CD4-positive, alpha-beta T cell treated with Interleukin-4 for 1 hour (primary cell): ENCODE results near the gene METTL1.

Experiments
- DNase-seq, 2 donors: peaks; one replicate each; pipeline ENCODE4 v3.0.0-alpha.2; 2020 to 2022

Gene METTL1

DNA sequence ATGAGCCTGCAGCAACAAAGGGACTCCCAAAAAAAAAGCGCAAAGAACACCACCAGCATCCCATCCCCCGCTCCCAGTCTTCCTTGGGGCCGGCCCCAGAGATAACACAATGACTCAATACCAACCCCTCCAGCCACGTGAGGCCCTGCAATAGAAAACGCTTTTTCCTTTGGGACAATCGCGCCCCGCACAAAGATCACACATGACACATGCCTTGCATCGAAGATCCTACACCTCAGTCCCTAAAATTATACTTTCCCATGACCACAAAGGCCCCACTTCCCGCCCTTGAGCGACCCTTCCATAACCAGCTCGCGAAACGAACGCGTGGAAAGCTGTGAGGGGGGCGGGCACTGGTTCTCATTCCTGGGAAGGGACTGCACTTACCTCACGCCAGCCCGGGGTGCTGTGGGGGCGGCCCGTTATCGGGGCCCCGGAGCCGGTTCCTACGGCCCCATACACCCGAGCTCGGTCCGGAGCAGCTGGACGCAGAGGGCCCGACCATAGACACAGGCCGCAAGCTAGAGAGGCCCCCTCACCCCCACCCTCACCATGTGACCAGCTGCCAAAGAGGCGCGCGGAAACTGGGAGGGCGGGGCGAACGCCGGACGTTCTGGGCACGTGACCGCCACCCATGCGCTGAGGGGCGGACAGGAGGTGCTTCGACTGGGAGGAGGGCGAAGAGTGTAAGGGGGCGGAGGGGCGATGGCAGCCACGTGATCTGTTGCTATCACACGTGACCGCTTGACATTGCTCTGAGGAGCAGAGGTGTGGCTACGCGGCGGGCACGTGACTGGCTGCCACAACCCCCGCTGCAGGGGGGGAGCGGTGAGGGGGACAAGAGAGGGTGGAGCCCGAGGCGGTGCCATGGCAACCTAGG lies 19.9 kb downstream of the METTL1 start, which contains the start of gene CDK4:
Gene CDK4, minus strand, starts transcription at position 523 of the 880 bp plus-strand sequence. CDS start 593 bp downstream, outside the sequence.
- DNase-seq, result peak; percentile 100

DNA sequence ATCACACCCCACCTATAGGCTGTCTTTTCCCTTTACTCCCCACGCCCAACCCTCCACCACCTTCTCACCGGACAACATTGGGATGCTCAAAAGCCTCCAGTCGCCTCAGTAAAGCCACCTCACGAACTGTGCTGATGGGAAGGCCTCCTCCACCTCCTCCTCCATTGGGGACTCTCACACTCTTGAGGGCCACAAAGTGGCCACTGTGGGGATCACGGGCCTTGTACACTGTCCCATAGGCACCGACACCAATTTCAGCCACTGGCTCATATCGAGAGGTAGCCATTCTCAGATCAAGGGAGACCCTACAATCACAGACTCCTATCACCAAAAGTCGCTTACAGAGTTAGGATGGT lies 20.5 kb downstream of the METTL1 start:
- DNase-seq, result no peak

DNA sequence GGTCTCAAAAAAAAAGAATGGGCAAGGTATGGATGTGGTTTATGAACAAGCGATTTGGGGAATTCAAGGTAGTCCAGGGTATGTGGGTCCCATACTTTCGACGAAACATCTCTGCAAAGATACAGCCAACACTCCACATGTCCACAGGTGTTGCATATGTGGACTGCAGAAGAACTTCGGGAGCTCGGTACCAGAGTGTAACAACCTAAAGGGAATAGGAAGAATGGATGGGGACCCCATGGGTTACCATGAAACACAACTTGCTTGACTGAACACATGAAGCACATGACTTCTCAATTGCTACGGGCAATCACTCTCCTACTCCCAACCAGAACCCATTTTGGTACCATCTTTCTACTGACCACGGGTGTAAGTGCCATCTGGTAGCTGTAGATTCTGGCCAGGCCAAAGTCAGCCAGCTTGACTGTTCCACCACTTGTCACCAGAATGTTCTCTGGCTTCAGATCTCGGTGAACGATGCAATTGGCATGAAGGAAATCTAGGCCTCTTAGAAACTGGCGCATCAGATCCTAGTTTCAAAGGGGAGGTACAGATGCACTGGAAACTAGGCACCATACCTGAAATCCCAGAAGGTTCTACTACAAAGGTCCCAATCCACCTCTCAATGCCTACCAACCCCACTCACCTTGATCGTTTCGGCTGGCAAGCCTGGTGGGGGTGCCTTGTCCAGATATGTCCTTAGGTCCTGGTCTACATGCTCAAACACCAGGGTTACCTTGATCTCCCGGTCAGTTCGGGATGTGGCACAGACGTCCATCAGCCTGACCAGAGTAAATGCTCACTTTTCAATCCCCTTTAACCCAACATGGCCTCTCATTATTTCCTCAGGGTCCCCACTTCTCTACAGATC lies 21.1 kb downstream of the METTL1 start:
- DNase-seq, result no peak

DNA sequence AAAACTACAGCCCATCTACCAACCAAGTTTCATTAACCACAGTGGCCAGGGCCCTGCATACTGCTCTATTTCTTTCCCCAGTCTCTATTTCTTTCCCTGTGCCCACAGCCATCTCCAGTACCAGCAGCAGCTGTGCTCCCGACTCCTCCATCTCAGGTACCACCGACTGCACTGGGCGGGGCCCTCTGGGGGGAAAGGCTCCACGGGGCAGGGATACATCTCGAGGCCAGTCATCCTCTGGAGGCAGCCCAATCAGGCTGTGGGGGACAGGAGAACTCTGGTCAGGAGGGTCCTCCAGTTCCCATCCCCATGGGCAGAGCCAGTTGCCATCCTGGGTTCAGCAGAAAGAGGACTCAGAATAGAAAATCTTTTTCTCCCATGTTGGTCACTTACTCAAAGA lies 22.8 kb downstream of the METTL1 start:
- DNase-seq, result no peak

DNA sequence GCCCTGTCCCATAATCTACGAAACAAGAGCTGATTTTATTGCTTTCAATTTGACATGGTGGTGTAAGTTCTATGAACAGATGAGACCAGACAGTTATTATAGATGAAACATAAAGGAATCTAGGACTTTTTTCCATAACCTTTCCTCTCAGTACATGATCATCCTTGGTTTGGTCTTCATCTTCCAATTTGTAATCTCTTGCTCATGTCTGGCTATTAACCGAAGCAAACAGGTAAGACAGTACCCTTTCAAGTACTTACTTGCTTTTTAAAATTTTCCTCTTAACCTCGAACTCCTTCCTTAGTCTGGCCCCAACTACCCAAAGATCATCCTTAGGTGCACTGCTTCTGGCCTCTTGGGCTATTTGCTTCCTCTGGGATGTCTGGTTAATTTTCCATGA lies 25.9 kb downstream of the METTL1 start:
- no peak for DNase-seq

GRCh38 chr12:57745485-57745881 lies 26.4 kb downstream of the METTL1 start:
- DNase-seq, result no peak

DNA sequence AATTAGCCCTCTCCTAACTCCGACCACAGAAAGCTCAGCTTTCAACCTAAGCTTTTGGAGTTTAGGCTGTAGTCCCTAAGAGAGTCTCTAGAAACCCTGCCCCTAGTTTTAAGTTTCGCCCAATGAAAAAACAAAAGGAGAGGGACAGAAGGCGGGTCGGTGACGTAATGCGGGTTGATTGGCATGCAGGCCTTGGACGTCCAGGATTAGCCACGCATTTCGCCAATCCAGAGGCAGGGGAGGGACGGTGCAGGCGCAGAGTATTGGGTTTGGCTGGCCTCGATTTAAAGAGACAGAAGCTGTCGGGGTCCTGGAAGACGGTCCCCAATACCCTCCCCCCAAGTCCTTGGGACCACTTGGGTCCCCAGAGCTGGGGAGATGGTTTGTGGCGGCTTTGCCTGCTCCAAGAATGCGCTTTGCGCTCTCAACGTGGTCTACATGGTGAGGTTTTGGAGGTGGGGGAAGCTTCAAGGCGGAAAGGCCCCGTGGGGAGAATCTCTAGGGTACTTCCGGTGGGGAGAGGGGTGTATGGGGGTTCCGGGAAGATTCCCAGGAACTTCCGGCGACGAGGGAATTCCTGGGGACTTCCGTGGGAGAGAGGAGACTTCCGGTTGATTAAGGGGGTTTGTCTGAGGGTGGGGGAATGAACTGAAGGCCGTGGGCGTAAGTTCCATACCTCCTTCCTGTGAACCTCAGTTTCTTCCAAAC lies 27.0 kb downstream of the METTL1 start, which contains the start of gene TSPAN31:
Gene TSPAN31, plus strand, starts transcription at position 263 of the 708 bp plus-strand sequence. Its CDS starts 116 bp downstream, at position 379.
- peak; percentile 97 for DNase-seq

- DNase-seq, result peak; percentile 88
Measured at GRCh38 chr12:57744194-57744776, 27.6 kb downstream of the METTL1 start.

GRCh38 chr12:57743769-57744168 lies 28.1 kb downstream of the METTL1 start:
- no peak for DNase-seq

- DNase-seq, result peak; percentile 87 to 89
Measured at GRCh38 chr12:57741844-57742738, 29.8 kb downstream of the METTL1 start.

DNA sequence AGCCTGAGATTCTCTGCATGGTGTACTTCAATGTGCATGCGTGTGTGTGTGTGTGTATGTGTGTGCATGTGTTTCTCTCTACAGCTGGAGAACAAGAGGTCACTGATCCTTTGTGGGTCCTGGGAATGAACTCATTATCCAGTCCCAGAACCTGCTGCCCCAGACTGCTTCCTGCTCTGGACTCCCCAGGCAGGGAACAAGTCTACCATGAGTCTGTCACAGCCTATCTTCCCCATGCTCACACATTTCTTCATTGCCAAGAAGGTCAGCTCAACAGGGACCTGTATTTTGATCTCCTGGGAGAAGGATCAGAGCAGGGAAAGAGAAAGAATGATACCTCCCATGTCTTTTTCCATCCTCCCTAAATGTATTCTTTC lies 30.5 kb downstream of the METTL1 start:
- DNase-seq, result no peak

DNA sequence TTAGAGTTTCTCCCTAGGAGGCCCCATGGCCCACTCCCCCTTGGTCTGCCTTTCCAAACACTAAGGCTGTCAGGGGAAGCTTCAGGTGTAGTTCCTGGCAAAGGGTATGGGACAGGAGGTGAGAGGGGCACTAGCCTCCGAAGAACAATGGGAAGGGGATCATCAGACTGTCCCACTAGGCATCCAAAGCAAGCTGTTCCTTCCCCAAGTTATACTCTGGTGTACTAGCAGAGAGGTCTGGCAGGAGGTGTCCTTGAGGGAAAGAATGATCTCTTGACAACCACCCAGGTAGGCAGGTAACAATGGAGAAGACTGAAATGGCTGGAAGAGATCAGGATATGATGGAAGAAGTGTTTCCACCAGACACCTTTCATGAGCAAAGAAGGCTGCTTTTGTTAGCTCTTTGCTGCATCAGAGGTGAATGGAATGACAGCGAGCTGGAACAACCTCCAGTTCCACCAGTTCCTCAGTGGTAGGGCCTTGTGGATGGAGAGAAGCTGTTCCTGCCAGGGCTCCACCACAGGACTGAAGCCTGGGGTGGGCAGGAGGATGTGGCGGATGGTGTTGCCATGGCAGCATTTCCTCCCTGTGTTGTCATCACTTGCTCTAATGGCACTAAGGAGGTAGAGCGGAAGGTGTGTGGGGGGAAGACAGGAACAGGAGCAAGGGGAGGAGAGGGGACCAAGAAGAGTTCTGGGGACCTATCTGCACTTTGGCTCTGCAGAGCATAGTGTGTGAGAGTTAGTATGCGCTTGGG lies 31.1 kb downstream of the METTL1 start:
- peak; percentile 87 to 89 for DNase-seq

DNA sequence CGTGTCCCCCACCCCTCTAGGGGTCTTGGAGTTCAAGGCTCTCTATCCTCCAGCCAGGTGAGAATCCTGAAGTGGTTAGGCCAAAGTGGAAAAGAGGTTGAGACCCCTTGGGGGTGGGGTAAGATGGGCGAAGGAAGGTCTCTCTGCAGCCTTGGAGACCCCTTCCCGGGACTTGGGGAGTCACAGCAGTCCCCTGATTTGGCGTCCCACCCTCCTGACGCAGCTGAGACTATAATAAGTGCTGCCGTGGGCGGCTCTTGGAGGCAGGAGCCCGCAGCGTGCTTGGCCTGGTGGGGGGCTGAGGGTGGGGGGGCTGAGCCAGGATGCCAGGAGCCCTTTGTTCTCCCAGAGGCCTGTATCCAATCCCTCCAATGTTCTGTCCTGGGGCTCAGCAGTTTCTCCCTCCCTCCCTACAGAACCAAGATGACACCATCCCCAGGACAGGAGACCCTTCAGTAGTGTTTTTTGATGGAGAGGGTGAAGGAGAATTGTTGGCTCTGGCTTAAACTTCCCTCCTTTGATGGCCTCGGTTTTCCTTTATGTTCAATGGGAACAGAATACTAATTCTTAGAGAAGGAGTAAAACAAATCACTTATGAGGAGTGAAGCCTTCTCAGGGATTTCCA lies 31.9 kb downstream of the METTL1 start:
- DNase-seq, result no peak

DNA sequence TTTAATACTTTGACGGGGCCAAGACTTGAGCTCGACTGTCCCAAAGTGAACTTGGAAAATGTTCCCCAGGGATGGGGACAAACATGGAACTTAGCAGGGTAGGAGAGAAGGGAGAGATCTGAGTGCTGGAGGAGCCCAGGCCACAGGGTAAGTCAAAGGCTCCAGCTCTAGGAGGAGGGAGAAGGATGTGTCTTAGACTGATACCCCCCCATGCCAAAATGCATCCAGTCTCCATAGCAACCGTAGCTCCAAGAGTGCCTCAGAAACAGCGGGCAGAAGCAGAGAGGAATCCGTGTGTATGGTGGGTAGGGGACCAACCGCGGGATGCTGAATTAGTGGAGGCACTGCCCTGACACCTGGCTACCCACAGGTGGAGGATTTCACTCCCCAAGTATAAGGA lies 32.5 kb downstream of the METTL1 start:
- DNase-seq, result no peak

DNA sequence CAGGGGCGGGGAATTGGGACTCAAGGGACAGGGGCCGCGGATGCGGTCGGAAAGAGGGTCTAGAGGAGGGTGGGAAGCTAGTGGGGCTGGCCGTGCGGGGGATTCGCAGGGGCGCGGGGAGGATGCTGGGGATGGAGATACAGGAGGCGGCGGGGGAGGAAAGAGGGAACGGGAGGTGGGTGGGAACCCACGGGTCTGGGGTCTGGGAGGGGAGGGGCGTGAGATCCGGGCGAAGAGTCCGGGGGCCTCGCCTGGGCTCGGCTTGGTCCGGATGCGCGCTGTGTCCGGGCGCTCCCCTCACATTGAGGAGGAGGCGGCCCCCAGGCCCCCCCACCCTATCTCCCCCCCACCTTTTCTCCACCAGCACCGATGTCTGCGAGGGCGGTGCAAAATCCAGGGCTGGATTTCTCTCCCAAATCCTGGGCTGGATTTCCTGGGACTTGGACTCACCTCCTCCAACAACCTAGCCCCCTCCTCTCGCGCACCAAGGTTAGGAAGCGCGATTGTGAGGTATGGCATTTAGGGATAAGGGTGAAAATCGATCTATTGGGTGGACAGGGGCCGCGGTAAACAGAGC lies 33.2 kb downstream of the METTL1 start, which contains the start of gene AGAP2:
Gene AGAP2, minus strand, starts transcription at position 82 of the 577 bp plus-strand sequence. CDS start 496 bp downstream, outside the sequence.
- no peak for DNase-seq

DNA sequence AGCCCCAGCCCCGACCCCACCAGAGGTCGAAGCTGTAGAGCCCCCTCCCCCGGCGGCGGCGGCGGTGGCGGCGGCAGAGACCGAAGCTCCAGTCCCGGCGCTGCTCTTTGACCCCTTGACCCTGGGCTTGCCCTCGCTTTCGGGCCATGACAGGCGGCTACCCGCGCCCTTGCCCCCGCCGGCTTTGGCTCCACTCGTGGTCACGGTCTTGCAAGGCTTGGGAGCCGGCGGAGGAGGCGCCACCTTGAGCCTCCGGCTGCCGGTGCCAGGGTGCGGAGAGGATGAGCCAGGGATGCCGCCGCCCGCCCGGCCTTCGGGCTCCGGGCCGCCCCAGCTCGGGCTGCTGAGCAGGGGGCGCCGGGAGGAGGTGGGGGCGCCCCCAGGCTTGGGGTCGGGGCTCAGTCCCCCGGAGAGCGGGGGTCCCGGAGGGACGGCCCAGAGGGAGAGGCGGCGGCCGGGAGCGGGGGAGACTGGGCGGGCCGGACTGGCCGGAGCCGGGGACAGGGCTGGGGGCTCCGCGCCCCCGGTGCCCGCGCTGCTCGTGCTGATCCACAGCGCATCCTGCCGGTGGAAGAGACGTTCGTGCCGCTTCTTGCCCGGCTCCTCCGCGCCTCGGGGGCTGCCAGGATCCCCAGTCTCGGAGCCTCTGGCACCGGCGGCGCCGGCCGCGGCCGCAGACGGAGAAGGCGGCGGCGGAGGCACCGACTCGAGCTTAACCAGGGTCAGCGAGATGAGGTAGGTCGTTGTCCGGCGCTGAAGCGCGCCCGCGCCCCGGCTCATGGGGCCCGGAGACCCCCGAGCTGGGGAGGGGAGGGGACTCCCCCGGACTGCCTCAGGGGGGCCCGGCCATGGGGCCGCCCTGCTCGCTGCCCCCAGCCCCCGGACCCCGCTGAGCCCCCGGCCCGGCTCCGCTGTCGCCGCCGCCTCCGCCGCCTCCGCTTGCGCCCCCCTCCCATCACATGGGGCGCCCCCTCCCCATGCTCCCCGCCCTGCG lies 34.1 kb downstream of the METTL1 start:
- DNase-seq, result no peak

- no peak for DNase-seq
Measured at GRCh38 chr12:57736741-57737466, 35.0 kb downstream of the METTL1 start.
